Measurements from ENCODE around the gene ATP6V1A.

The ATP6V1A gene

GRCh38 chr3:113728661-113729060 lies 18.2 kb upstream of the ATP6V1A start:
- Histone ChIP-seq H3K4me3 (ENCODE audit: low read depth, low read length) (no peak overlapping the region), H3K4me1 (ENCODE audit: control insufficient read depth, insufficient read depth, low read length) (no peaks in the 10 kb centered on the region), H3K9ac (ENCODE audit: low read depth, low read length) (no peak overlapping the region), H3K36me3 (ENCODE audit: control insufficient read depth, insufficient read depth, low read length) (no peaks in the 10 kb centered on the region), H3K9me3 (ENCODE audit: control insufficient read depth, insufficient read depth, low read length) (no peaks in the 10 kb centered on the region), H3K27me3 (ENCODE audit: control insufficient read depth, insufficient read depth, low read length) (no peaks in the 10 kb centered on the region)

GRCh38 chr3:113730550-113730949 lies 16.3 kb upstream of the ATP6V1A start:
- H3K9me3 ChIP-seq (ENCODE audit: control insufficient read depth, insufficient read depth, low read length): no peaks in the 10 kb centered on the region
- H3K27me3 ChIP-seq (ENCODE audit: control insufficient read depth, insufficient read depth, low read length): no peaks in the 10 kb centered on the region
- no peak overlapping the region for H3K9ac ChIP-seq (ENCODE audit: low read depth, low read length)
- no peaks in the 10 kb centered on the region for H3K36me3 ChIP-seq (ENCODE audit: control insufficient read depth, insufficient read depth, low read length)
- no peaks in the 10 kb centered on the region for H3K4me1 ChIP-seq (ENCODE audit: control insufficient read depth, insufficient read depth, low read length)
- H3K4me3 ChIP-seq (ENCODE audit: low read depth, low read length): no peak overlapping the region

GRCh38 chr3:113731694-113732093 lies 15.1 kb upstream of the ATP6V1A start:
- no peaks in the 10 kb centered on the region for H3K36me3 ChIP-seq (ENCODE audit: control insufficient read depth, insufficient read depth, low read length)
- peaks cover 6% of the 10 kb centered on the region for H3K4me1 ChIP-seq (ENCODE audit: control insufficient read depth, insufficient read depth, low read length)
- H3K27me3 ChIP-seq (ENCODE audit: control insufficient read depth, insufficient read depth, low read length): no peaks in the 10 kb centered on the region
- H3K4me3 ChIP-seq (ENCODE audit: low read depth, low read length): no peak overlapping the region
- H3K9ac ChIP-seq (ENCODE audit: low read depth, low read length): no peak overlapping the region
- no peaks in the 10 kb centered on the region for H3K9me3 ChIP-seq (ENCODE audit: control insufficient read depth, insufficient read depth, low read length)

- Histone ChIP-seq H3K27me3 (ENCODE audit: control insufficient read depth, insufficient read depth, low read length) (no peaks in the 10 kb centered on the region), H3K4me1 (ENCODE audit: control insufficient read depth, insufficient read depth, low read length) (peaks cover 21% of the 10 kb centered on the region), H3K4me3 (ENCODE audit: low read depth, low read length) (no peak overlapping the region), H3K9me3 (ENCODE audit: control insufficient read depth, insufficient read depth, low read length) (no peaks in the 10 kb centered on the region), H3K36me3 (ENCODE audit: control insufficient read depth, insufficient read depth, low read length) (no peaks in the 10 kb centered on the region), H3K9ac (ENCODE audit: low read depth, low read length) (no peak overlapping the region)
Observed at GRCh38 chr3:113736548-113737089, 10.2 kb upstream of the ATP6V1A start.

DNA sequence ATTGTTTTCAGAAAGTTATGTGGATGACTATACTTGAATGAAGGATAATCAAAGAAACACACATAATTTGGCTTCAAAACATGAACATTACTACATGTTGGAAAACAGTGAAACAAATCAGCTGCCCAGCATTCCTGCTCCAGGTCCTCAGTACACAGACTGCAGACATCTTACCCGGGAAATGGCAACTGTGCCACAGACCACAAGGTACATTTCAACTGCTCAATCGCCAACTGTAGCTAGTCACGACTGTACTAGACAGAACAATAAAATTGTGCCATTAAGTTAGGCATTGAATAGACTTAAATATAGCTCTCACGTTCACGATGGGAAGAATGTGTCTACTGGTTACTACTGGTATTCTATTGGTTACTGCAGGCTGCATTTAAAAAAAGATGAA lies 5.7 kb upstream of the ATP6V1A start:
- no peak overlapping the region for H3K4me3 ChIP-seq (ENCODE audit: low read depth, low read length)
- no peaks in the 10 kb centered on the region for H3K27me3 ChIP-seq (ENCODE audit: control insufficient read depth, insufficient read depth, low read length)
- no peak overlapping the region for H3K9ac ChIP-seq (ENCODE audit: low read depth, low read length)
- H3K9me3 ChIP-seq (ENCODE audit: control insufficient read depth, insufficient read depth, low read length): no peaks in the 10 kb centered on the region
- peaks cover 18% of the 10 kb centered on the region for H3K4me1 ChIP-seq (ENCODE audit: control insufficient read depth, insufficient read depth, low read length)
- H3K36me3 ChIP-seq (ENCODE audit: control insufficient read depth, insufficient read depth, low read length): no peaks in the 10 kb centered on the region

DNA sequence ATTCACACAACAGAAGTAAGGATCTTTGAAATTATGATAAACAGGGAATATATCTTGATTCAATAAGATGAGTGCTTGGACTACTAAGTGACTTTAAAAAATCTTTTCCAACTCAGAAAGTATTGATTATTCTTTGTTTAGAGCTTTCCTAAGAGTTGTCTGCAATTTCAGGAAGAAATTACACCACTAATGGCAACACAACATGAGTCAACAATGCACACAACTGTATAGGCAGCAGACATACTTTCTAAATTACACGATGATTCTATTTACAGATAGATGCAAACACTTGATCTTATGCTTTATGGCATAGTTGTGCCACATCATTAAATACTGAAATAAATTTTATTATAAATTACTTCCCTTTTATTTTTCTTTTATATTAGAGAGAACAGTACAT lies 5.2 kb upstream of the ATP6V1A start:
- Histone ChIP-seq H3K9ac (ENCODE audit: low read depth, low read length) (no peak overlapping the region), H3K4me3 (ENCODE audit: low read depth, low read length) (no peak overlapping the region), H3K4me1 (ENCODE audit: control insufficient read depth, insufficient read depth, low read length) (peaks cover 15% of the 10 kb centered on the region), H3K27me3 (ENCODE audit: control insufficient read depth, insufficient read depth, low read length) (no peaks in the 10 kb centered on the region), H3K36me3 (ENCODE audit: control insufficient read depth, insufficient read depth, low read length) (no peaks in the 10 kb centered on the region), H3K9me3 (ENCODE audit: control insufficient read depth, insufficient read depth, low read length) (no peaks in the 10 kb centered on the region)

DNA sequence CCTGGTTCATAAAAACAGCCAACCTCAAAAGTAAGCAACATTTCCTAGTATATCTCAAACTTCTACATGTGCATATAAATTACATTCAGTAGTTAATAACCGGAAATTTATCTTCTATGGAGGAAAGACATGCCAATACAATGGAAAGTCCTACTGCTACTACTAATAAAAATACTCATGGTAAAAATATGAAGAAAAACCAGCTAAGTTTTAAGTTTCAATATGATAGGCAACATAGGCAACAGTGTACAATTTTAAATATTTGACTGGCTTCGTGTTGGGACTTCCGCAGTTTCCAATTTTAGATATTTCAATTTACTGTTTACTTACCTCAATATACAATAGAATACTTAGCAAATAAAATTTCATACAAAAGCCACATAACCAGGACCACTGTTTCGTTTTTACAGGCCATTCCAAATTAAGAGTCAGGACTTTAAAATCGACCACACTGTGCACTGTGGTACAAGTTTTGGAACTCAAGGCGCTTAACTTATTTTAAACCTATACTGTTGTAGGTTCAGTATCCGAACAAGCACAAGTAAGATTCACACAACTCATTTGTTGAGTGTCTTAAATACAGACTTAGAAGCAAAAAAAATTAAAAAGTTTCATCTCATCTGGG lies 3.7 kb upstream of the ATP6V1A start:
- no peak overlapping the region for H3K9ac ChIP-seq (ENCODE audit: low read depth, low read length)

DNA sequence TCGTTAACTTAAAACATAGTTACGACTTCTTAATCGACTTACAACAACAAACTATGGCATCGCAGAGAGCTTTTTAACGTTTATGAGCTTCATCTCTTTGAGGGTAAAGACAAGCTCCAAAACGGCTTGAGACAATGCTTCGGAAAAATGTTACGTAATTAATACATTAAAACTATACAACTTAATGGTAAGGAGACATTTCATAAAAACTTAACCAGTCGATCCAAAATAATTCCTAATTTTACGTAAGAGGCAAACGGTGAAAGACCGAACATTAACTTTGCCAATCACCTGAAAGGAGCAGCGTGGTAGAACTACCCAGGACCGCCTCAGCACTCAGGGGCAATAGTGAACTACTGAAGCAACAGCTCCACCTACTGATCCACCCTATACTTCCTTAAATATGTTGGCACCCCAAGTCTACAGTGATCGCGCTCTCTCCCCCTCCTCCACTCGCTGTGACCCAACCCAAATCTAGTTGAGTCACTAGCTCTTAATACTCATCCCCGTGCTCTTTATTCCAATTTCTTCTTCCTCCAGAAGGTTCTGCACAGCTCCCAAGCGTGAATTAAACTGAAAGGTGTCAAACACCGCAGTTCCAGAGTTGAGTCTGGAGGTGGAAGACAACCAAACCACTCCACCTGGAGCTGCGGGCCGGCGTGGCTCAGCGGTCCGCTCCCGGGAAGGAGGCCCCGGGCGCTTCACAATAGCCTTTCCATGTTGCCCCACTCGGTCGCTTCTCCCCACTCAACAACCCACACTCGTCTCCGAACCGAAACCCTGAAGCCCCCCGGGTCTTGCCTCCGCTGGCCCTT lies 1.7 kb upstream of the ATP6V1A start:
- no peaks in the 10 kb centered on the region for H3K27me3 ChIP-seq (ENCODE audit: control insufficient read depth, insufficient read depth, low read length)
- no peaks in the 10 kb centered on the region for H3K9me3 ChIP-seq (ENCODE audit: control insufficient read depth, insufficient read depth, low read length)
- peak overlapping the region; percentile 97 for H3K9ac ChIP-seq (ENCODE audit: low read depth, low read length)
- peak overlapping the region; percentile 98 for H3K4me3 ChIP-seq (ENCODE audit: low read depth, low read length)
- no peaks in the 10 kb centered on the region for H3K4me1 ChIP-seq (ENCODE audit: control insufficient read depth, insufficient read depth, low read length)
- no peaks in the 10 kb centered on the region for H3K36me3 ChIP-seq (ENCODE audit: control insufficient read depth, insufficient read depth, low read length)

More for the DNA sequence above, 3.7 kb upstream of the ATP6V1A start:
- Histone ChIP-seq H3K9me3 (ENCODE audit: control insufficient read depth, insufficient read depth, low read length) (no peaks in the 10 kb centered on the region), H3K4me1 (ENCODE audit: control insufficient read depth, insufficient read depth, low read length) (peaks cover 5% of the 10 kb centered on the region), H3K36me3 (ENCODE audit: control insufficient read depth, insufficient read depth, low read length) (no peaks in the 10 kb centered on the region), H3K27me3 (ENCODE audit: control insufficient read depth, insufficient read depth, low read length) (no peaks in the 10 kb centered on the region), H3K4me3 (ENCODE audit: low read depth, low read length) (peak overlapping the region; percentile 3)

DNA sequence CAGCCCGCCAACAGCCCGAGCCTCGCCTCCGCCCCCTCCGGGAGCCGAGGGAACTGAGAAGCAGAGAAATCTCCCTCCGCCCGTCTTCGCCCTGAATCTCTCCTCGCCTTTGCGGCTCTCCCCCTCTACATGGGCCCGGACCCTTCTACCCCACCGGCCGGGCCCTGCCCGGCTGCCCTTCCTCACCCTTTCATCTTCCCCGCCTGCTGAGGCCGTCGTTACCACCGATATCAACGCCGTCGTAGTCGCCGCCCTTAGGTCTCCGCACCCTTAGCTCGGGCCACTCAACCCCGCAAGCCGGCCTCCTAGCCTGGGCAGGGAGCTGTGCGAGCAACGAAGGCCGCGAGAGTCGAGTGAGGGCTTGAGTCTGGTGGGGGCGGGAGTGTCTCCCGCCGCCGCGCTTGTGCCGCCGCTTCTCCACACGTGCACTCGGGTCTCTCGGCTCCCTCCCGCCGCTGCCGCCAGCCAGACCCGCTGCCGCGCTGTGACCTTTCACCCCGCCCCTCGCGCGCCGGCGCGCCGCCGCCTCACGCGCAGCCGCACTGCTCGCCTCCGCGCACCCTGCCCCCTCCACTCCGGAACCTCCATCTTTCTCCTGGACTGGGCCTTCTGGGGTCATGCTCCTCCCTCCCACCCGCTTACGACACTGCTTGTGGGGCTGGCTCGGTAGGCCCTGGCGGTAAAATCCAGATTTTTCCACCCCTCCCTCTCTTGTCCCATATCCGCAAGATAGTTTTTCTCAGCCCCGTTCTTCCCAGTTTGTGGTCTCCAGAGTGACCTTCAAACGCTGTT lies 883 bp upstream of the ATP6V1A start, which contains the start of gene NAA50:
NAA50 (minus strand) TSS at position 494 of the 792 bp plus-strand sequence; CDS start at position 194, 300 bp downstream.
- Histone ChIP-seq H3K36me3 (ENCODE audit: control insufficient read depth, insufficient read depth, low read length) (no peaks in the 10 kb centered on the region), H3K4me3 (ENCODE audit: low read depth, low read length) (peak within 1 kb of the TSS; percentile 98), H3K9me3 (ENCODE audit: control insufficient read depth, insufficient read depth, low read length) (no peaks in the 10 kb centered on the region), H3K27me3 (ENCODE audit: control insufficient read depth, insufficient read depth, low read length) (no peaks in the 10 kb centered on the region), H3K9ac (ENCODE audit: low read depth, low read length) (peak within 1 kb of the TSS; percentile 98), H3K4me1 (ENCODE audit: control insufficient read depth, insufficient read depth, low read length) (no peaks in the 10 kb centered on the region)

- Histone ChIP-seq H3K27me3 (ENCODE audit: control insufficient read depth, insufficient read depth, low read length) (no peaks in the 10 kb centered on the region), H3K4me3 (ENCODE audit: low read depth, low read length) (peak overlapping the region; percentile 98), H3K4me1 (ENCODE audit: control insufficient read depth, insufficient read depth, low read length) (no peaks in the 10 kb centered on the region), H3K9ac (ENCODE audit: low read depth, low read length) (peak overlapping the region; percentile 67), H3K36me3 (ENCODE audit: control insufficient read depth, insufficient read depth, low read length) (no peaks in the 10 kb centered on the region), H3K9me3 (ENCODE audit: control insufficient read depth, insufficient read depth, low read length) (no peaks in the 10 kb centered on the region)
Observed at GRCh38 chr3:113747283-113748046, 630 bp downstream of the ATP6V1A start.

GRCh38 chr3:113751141-113751540 lies 4.3 kb downstream of the ATP6V1A start:
- Histone ChIP-seq H3K27me3 (ENCODE audit: control insufficient read depth, insufficient read depth, low read length) (no peaks in the 10 kb centered on the region), H3K36me3 (ENCODE audit: control insufficient read depth, insufficient read depth, low read length) (no peaks in the 10 kb centered on the region), H3K9ac (ENCODE audit: low read depth, low read length) (no peak overlapping the region), H3K4me1 (ENCODE audit: control insufficient read depth, insufficient read depth, low read length) (peaks cover 6% of the 10 kb centered on the region), H3K9me3 (ENCODE audit: control insufficient read depth, insufficient read depth, low read length) (no peaks in the 10 kb centered on the region), H3K4me3 (ENCODE audit: low read depth, low read length) (no peak overlapping the region)
